Measurements from ENCODE around the gene CATSPER3.

Gene CATSPER3

GRCh38 chr5:134967607-134968006 lies at the start of gene CATSPER3:
Gene CATSPER3 (plus strand): TSS chr5:134967907. CDS start chr5:134967992, 85 bp downstream.
- H3K4me3 ChIP-seq (ENCODE audit: low read depth, low read length), result no peak within 1 kb of the TSS

GRCh38 chr5:134918861-134919260 lies 48.8 kb upstream of the CATSPER3 start:
- H3K4me3 ChIP-seq (ENCODE audit: low read depth, low read length), result no peak overlapping the region

DNA sequence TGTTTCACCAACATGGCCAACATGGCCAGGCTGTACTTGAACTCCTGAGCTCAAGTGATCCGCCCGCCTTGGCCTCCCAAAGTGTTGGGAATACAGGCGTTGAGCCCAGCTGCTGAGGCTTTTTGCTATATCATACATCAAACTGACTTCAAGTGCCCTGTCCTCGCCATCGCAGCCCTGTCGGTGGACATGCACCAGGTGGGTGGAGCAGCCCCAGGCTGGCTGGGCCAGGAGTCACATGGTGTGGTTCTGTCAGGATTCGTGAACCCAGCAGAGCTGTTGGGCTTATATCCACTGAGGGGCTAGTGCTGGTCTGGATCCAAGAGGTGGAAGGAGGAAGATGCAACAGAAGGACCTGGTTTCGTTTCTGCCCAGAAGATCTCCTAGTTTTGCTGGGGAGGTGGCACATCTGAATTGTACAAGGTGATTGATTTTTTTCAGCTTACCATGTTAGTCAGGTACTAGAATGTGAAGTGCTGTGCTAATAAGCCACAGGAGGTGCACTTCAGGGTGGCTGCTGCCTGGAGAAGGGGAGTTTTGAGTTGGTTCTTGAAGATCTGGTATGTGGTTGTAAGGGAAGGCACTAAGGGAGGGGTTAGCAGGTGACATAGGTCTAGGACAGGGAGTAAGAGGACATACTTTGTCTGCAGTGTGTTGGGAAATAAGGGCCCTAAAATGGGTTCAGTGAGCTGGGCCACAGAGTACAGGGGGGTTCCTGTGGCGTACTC lies 46.7 kb upstream of the CATSPER3 start:
- no peak overlapping the region for H3K4me3 ChIP-seq (ENCODE audit: low read depth, low read length)

DNA sequence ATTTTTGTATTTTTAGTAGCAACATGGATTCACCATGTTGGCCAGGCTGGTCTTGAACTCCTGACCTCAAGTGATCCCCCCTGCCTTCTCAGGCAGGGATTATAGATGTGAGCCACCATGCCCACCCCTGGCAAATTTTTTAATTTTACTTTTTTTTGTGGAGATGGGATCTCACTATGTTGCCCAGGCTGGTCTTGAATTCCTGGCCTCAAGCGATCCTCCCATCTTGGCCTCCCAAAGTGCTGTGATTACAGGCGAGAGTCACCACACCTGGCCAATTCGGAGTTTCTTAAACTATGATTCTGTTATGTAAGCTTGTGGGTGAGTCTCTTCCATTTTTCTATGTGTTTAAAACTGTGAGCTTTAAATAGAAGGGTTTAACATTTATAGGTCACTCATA lies 35.2 kb upstream of the CATSPER3 start:
- no peak overlapping the region for H3K4me3 ChIP-seq (ENCODE audit: low read depth, low read length)

DNA sequence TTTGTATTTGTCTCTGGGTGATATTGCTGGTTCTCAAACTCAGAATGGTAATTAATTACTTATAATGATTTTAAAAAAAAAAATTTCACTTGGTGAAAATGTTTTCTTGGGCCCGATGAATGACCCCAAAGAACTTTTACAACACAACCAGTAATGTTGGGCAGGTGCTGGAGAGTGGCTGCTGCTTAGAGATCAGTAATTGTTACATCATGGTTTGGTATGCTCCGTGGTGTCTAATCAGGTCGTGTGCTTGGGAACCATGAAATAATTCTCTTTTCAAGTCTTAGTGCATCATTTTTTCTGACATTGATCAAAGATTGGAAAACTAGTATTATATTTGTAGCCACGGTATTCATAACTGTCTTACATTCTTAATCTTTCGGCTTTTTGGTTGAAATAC lies 33.5 kb upstream of the CATSPER3 start:
- H3K4me3 ChIP-seq (ENCODE audit: low read depth, low read length), result no peak overlapping the region

DNA sequence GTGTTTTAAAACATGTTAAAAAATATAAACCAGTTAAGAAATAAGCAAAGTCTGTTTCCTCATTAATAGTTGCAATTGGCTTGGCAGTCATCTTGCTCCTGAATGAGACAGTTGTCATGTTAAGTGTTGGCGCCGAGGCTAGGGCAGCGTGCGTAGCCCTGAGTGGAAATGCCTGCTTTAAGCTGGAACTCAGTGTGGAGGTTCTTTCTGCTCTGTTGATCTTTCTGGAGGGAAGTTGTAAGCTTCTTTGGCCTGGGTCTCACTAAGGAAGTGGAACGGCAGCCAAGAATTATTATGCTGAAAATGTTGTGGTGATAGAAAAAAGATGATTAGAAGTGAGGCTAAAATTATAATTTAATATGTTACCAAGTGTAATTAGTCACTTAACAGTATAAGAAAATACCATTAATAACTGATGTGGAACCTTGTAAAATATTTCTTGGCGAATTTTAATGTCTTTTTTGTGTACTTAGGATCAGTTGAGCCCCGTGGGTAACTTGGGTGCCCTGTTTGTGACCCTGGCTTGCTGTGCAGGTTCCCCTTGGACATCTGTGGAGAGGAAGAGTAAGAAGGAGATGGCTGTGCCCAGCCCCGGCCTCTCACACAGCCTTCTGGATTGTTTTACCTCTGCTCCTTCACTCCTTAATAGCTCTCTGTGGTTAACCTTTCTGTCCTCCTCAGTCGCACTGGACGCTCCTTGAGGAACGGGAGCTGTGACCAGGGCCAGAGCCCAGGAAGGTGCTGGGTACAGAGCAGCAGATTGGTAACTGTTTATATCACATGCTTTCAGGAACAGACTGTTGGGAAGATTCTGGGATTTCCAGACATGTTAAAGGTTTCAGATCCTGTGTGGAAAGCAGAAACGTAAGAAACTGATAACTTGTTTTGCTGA lies 31.8 kb upstream of the CATSPER3 start:
- no peak overlapping the region for H3K4me3 ChIP-seq (ENCODE audit: low read depth, low read length)

GRCh38 chr5:134937526-134937925 lies 30.2 kb upstream of the CATSPER3 start:
- no peak overlapping the region for H3K4me3 ChIP-seq (ENCODE audit: low read depth, low read length)

DNA sequence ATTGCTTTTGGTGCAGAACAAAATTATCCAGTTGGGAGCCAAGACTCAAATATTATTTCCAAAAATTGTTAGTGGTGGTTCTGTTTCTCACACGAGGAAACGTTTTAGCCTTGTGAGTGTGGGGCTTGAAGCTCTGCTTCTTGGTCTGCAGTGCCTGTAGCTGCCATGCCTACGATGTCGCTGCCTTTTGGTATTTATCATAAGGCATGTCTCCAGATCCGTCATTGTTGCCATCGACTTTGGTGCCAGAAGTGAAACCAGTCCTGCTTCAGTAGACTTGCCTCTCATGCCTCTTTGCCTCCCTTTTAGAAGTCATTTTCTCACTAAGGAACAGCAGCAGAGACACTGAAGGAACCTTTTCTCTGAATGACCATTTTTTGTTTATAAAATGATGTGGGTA lies 29.7 kb upstream of the CATSPER3 start:
- no peak overlapping the region for H3K4me3 ChIP-seq (ENCODE audit: low read depth, low read length)

DNA sequence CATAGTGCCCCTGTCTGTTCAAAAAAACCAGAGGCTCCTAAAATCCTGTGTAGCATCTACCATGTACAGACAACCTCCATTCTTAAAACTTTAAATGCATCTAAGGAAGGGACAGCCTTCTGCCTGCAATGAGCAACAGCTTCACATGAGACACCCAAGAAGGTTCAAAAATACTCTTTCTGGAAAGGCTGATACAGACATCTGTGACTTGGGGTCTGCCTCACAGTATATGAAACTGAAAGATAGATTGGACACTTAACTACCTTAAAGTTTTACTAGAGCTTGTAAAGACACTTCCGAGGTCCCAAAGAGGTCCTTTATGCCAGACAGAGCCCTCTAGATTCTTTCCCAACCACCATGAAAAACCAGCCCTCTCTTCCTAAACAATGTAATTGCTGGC lies 28.2 kb upstream of the CATSPER3 start:
- H3K4me3 ChIP-seq (ENCODE audit: low read depth, low read length), result no peak overlapping the region

DNA sequence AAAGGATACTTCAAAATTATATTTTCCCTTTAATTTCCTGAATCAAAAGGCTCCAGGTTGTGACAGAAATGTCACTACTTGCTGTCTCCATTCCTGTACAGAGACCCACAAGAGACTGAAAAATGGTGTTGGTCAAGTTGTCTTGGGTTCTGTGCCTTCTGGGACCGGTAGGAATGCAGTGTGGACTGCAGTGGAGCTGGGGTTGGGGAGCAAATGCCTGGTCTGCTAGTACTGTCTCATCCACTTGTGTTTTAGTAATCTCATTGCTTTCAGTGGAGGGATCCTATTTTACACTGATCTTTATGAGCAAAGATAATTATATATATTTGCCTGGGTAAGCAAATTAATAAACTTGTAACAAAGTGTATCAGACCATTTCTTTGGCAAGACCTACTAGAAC lies 24.2 kb upstream of the CATSPER3 start:
- no peak overlapping the region for H3K4me3 ChIP-seq (ENCODE audit: low read depth, low read length)

DNA sequence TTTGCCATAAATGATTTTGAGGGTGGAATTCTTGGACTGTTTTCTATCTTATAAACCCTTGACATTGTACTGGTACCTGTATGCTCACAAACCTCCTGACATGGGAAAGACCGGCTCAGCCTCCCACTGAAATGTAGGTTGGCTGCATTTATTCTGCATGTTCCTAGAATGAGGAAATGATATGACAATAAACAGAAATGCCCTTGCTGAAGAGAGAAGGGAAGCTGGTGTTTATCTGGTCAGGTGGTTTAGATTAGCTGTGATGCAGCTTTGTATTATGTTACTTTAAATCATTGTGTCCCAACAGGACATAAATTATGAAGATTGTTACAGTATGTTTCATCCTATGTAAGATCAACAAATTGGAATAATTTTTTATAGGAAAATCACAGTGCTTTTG lies 23.1 kb upstream of the CATSPER3 start:
- H3K4me3 ChIP-seq (ENCODE audit: low read depth, low read length), result no peak overlapping the region

DNA sequence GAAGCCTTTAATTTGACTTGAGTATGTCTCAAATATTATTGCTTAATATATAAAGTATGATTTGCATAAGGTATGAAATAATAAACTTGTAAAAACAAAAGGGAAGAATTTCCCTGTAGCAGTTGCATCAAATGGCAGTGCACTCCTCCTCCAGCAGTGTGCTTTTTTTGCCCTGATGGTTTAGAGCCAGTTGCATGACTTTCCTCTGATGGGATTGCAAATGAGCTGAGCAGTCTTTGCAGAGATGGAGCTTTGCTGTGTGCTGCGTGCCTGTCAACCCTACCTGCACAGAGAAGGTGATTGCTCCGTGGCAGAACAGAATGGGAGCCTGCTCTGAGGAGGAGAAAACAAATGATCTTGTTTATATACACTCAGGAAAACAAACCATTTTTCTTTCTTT lies 22.7 kb upstream of the CATSPER3 start:
- H3K4me3 ChIP-seq (ENCODE audit: low read depth, low read length), result no peak overlapping the region

DNA sequence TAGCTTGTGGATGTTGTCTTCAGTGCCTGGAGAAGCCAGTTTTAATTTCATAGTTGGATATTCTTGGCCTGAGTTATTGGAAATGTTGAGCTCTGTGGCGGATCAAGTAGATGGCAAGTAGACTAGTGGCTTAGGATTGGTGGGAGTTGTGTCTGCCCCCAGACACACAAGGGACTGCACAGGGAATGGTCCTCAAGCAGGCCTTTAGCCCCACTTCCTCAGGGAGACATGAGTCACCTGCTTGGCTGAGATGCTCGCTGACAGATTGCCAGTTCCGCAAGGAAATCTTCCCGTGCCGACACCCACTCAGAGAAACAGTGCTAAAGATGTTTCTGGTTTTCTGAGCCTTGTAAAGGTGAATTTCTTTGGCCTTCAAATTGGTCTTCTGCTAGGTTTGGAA lies 18.8 kb upstream of the CATSPER3 start:
- H3K4me3 ChIP-seq (ENCODE audit: low read depth, low read length), result no peak overlapping the region

DNA sequence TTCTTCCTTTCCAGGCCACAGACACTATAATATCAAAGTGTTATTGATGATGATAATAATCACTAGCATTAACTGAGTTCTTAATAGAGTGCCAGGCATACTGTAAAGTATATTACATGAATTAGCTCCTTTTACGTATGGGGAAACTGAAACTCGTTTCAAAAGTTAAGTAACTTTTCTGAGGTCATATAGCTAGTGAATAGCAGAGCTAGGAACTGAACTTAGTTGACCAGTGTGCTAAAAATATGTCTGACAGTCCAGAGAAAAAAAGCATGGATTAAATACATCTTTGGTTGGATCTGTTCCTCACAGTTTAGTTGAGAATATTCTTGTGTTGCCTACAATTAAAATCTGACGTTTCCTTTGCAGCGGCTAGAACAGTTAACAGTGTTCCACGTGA lies 18.4 kb upstream of the CATSPER3 start:
- no peak overlapping the region for H3K4me3 ChIP-seq (ENCODE audit: low read depth, low read length)

- H3K4me3 ChIP-seq (ENCODE audit: low read depth, low read length), result no peak overlapping the region
Measured at GRCh38 chr5:134957920-134958608, 9.6 kb upstream of the CATSPER3 start.

GRCh38 chr5:134958755-134959154 lies 9.0 kb upstream of the CATSPER3 start:
- H3K4me3 ChIP-seq (ENCODE audit: low read depth, low read length), result no peak overlapping the region

DNA sequence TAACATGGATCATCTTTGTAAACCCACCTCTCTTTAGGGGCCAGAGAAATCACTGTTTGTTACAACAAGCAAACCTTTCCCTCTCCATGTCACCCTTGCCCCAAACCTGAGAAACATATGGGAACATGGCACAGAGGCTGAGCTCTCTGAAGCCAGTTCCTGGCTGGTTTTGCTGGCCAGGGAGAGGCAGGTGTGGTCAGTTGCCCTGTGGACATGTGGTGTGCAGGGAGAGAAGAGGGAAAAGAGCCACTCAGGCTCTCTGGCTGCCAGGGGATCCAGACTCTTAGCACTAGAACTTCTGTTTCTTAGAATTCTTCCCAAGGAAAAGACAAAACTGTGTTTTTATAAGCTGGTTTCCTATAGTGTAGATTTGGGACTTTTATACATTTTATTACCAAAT lies 4.6 kb upstream of the CATSPER3 start:
- H3K4me3 ChIP-seq (ENCODE audit: low read depth, low read length), result no peak overlapping the region

DNA sequence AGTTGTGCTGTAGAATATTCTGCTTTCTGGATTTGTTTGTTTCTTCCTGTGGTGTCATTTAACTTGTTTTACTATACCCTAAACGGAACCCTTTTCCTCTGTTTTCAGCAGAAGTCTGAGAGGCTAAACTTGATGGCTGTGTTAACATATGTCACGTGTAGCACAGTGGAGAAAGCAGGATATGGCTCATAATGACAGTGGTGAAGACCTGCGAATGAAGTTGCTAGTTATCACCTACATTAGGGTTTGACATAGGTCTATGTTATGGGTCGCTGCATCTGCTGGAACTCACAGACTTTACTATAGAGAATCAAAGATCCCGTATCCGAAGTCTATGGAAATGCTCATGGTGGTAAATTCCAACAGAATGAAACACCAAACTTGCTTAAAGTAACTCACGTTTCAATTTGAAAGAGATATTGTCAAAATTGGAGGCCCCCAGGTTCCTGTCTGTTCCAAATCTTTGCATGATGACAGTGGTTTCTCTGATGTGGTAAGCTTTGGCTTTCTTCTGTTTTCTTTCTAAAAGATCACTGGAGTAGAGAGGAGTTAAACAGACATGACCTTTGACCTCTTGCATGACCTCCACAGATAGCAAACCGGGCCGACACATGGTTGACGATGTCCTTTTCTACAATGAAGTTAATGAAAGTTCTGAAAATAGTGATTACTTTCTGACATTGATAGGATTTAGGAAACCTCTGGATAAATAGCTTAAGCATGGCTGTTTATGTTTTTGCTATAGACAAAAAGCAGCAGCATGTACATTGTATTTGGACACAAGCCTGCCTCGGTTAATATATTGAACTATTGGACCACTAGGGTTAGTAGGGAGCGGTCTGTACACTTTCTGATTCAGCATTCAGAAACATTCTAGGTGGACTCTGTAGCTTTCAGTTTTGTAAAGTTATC lies 3.1 kb upstream of the CATSPER3 start:
- no peak overlapping the region for H3K4me3 ChIP-seq (ENCODE audit: low read depth, low read length)

GRCh38 chr5:134965271-134965825 lies 2.4 kb upstream of the CATSPER3 start:
- no peak overlapping the region for H3K4me3 ChIP-seq (ENCODE audit: low read depth, low read length)

GRCh38 chr5:134968055-134968454 lies 348 bp downstream of the CATSPER3 start:
- H3K4me3 ChIP-seq (ENCODE audit: low read depth, low read length), result no peak overlapping the region
